Measurements from ENCODE around the gene SNX32.

GRCh38 chr11:65873318-65874156 is 39.8 kb downstream of the SNX32 start:
- peak; percentile 52 to 91 for TF ChIP-seq POLR2A (IDR thresholded peaks at IDR 0.05)
- TF ChIP-seq CTCF (IDR thresholded peaks at IDR 0.05): no peak
